ENCODE measurements around the gene TCF7L1.

- no peak for TF ChIP-seq CTCF (IDR thresholded peaks at IDR 0.05)
- no peak for TF ChIP-seq EP300 (IDR thresholded peaks at IDR 0.05)
- TF ChIP-seq POLR2A (IDR thresholded peaks at IDR 0.05; ENCODE audit: low read depth) = no peak
- TF ChIP-seq POLR2AphosphoS5 (IDR thresholded peaks at IDR 0.05) = no peak
These were observed 155.1 kb downstream of the TCF7L1 start for GRCh38 chr2:85288244-85288725.

Data from esophagus muscularis mucosa (tissue), 4 donors.